Measurements from ENCODE around the gene TSPYL4. TPM values are rescaled to one million over a fixed set of nuclear protein-coding genes. Genes with fewer than 3 reads are reported as not detected.
"Not testable (repeated sequence)": the region's sequence is repeated elsewhere in the genome, so short reads cannot be mapped to it uniquely, and the experiment has no call there.

Gene TSPYL4
- polyA plus RNA-seq (2012; ENCODE audit: missing spikeins): 13.1 TPM

- DNase-seq (ENCODE audit: insufficient read length) (peak; percentile 61), FAIRE-seq (peak; percentile 94)
- peak; percentile 67; the same call in 1 of the 2 replicates for TF ChIP-seq TAF1 (IDR thresholded peaks at IDR 0.05; ENCODE audit: borderline replicate concordance, low read depth, low read length)
- TF ChIP-seq POLR2A (IDR thresholded peaks at IDR 0.05; ENCODE audit: low read depth, low read length): peak; percentile 87
- peak; percentile 84 for TF ChIP-seq POLR2AphosphoS5 (IDR thresholded peaks at IDR 0.05; ENCODE audit: low read depth, low read length)
Observed at GRCh38 chr6:116253505-116254296, at the start of gene TSPYL4. Gene TSPYL4 (minus strand): TSS chr6:116254075. CDS start chr6:116254008, 67 bp downstream.

- FAIRE-seq (no peak), DNase-seq (ENCODE audit: insufficient read length) (no peak)
- no peak for TF ChIP-seq TAF1 (IDR thresholded peaks at IDR 0.05; ENCODE audit: borderline replicate concordance, low read depth, low read length)
Observed at GRCh38 chr6:116301104-116301503, 47.2 kb upstream of the TSPYL4 start.

DNA sequence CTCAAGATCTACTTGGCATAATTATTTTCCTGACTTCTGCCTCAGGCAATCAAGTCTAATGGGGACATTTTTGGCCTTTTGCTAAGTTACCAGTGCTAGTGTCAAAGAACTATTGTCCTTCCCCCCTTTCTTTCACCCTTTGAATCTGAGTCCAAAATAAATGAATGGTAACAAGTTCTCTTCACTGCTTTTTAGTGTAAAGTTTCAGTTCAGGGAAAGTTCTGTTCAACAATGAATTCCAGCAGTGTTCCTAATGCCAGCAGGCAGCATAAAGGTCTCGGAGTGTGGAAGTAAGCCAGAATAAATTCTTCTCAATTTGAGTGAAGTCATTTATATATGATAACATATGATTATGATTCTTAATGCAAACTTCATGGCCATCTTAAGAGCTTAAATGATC, 46.7 kb upstream of the TSPYL4 start:
- FAIRE-seq (no peak), DNase-seq (ENCODE audit: insufficient read length) (no peak)
- TF ChIP-seq POLR2AphosphoS5 (IDR thresholded peaks at IDR 0.05; ENCODE audit: low read depth, low read length): no peak
- TF ChIP-seq TAF1 (IDR thresholded peaks at IDR 0.05; ENCODE audit: borderline replicate concordance, low read depth, low read length): no peak

DNA sequence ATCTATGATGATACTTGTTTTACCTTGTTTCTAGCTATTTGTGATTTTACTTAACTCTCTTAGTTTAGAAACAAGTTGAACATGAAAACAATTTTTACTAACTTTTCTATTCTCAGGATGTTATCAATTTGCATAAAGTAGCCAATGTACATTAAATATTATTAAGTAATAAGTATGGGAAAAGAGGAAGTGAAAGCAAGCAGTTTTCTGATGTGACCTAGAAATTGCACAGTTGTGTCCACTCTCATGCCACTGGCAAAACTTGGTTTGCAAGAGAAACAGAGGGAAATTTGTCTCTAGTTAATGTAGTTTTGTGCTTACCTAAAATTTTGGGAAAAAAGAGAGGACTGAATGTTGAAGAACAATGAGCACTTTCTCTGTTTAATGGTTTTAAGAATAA, 45.1 kb upstream of the TSPYL4 start:
- no peak for DNase-seq (ENCODE audit: insufficient read length)
- FAIRE-seq: no peak
- TF ChIP-seq TAF1 (IDR thresholded peaks at IDR 0.05; ENCODE audit: borderline replicate concordance, low read depth, low read length) (no peak), POLR2AphosphoS5 (IDR thresholded peaks at IDR 0.05; ENCODE audit: low read depth, low read length) (no peak), POLR2A (IDR thresholded peaks at IDR 0.05; ENCODE audit: low read depth, low read length) (no peak)

DNA sequence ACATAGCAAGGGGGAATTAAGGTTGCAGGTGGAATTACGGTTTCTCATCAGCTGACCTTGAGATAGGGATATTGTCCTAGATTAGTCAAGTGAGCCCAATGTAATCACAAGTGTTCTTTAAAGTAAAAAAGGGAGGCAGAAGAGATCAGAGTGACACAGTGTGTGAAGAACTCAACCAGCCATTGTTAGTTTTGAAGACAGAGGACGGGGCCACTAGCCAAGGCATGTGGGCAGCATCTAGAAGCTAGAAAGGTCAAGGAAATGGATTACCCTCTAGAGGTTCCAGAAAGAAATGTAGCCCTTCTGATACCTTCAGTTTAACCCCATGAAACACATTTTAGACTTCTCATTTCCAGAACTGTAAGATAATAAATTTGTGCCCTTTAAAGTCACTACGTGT, 44.4 kb upstream of the TSPYL4 start:
- FAIRE-seq: no peak

DNA sequence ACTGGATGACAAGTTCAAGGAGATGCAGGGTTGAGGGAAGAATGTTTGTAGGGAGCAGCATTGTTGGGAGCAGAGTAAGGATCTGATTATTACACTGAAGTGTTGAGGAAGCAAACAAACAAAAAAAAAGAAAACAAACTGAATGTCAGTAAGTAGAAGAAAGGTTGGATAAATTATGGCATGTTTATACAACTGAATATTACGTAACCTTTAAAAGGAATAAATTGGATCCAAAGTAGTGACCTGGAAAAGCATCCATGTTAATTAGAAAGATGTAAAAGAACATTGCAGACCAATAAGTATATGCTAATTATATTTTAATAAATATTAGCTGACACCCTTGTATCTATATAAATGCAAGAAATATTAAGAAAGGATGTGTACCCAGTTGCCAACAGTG, 38.7 kb upstream of the TSPYL4 start:
- DNase-seq (ENCODE audit: insufficient read length) (no peak), FAIRE-seq (no peak)
- TF ChIP-seq TAF1 (IDR thresholded peaks at IDR 0.05; ENCODE audit: borderline replicate concordance, low read depth, low read length): no peak
- no peak for TF ChIP-seq POLR2AphosphoS5 (IDR thresholded peaks at IDR 0.05; ENCODE audit: low read depth, low read length)
- TF ChIP-seq POLR2A (IDR thresholded peaks at IDR 0.05; ENCODE audit: low read depth, low read length): no peak

More for the DNA sequence above, 44.4 kb upstream of the TSPYL4 start:
- no peak for TF ChIP-seq POLR2A (IDR thresholded peaks at IDR 0.05; ENCODE audit: low read depth, low read length)
- no peak for TF ChIP-seq POLR2AphosphoS5 (IDR thresholded peaks at IDR 0.05; ENCODE audit: low read depth, low read length)
- TF ChIP-seq TAF1 (IDR thresholded peaks at IDR 0.05; ENCODE audit: borderline replicate concordance, low read depth, low read length): no peak
- no peak for DNase-seq (ENCODE audit: insufficient read length)

GRCh38 chr6:116291701-116292396, 38.0 kb upstream of the TSPYL4 start:
- no peak for DNase-seq (ENCODE audit: insufficient read length)
- TF ChIP-seq POLR2A (IDR thresholded peaks at IDR 0.05; ENCODE audit: low read depth, low read length) (no peak), POLR2AphosphoS5 (IDR thresholded peaks at IDR 0.05; ENCODE audit: low read depth, low read length) (no peak), TAF1 (IDR thresholded peaks at IDR 0.05; ENCODE audit: borderline replicate concordance, low read depth, low read length) (no peak)
- FAIRE-seq: no peak

DNA sequence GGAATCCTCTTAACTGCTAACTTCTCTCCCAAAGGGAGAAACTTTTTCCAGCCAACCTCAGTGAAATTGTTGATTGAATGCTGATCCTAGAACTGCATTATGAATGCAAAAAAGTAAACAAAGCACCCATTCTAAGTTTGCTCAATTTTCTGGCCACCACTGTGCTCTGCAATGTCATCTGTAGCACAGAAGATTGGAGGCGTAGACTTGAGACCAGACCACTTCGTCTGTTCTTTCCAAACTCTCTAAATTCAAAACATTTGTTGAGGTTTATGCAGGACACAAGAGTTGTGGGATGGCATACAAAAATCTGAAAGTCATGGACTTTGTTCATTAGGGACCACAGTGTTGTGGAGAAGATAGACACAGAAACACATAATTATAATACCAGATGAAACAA, 36.9 kb upstream of the TSPYL4 start:
- FAIRE-seq: peak; percentile 44
- DNase-seq (ENCODE audit: insufficient read length): no peak
- TF ChIP-seq TAF1 (IDR thresholded peaks at IDR 0.05; ENCODE audit: borderline replicate concordance, low read depth, low read length): no peak
- TF ChIP-seq POLR2AphosphoS5 (IDR thresholded peaks at IDR 0.05; ENCODE audit: low read depth, low read length): no peak
- no peak for TF ChIP-seq POLR2A (IDR thresholded peaks at IDR 0.05; ENCODE audit: low read depth, low read length)

DNA sequence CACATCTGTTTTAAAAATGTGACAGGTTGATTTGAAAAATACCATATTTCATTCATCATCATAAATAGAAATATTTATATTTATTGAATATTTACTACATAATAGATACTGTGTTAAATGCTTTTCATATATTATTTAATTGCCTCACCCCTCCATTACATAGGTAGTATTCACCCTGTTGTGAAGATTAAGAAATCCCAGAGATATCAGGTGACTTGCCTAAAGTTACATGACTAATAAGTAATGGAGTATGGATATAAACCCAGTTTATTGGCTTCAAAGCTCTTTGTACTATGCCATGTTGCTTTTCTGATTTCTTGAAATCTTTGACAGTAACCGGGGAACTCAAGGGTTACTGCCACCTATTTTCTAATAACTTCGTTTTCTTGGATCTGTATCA, 36.0 kb upstream of the TSPYL4 start:
- FAIRE-seq (no peak), DNase-seq (ENCODE audit: insufficient read length) (no peak)
- no peak for TF ChIP-seq POLR2A (IDR thresholded peaks at IDR 0.05; ENCODE audit: low read depth, low read length)
- no peak for TF ChIP-seq POLR2AphosphoS5 (IDR thresholded peaks at IDR 0.05; ENCODE audit: low read depth, low read length)
- TF ChIP-seq TAF1 (IDR thresholded peaks at IDR 0.05; ENCODE audit: borderline replicate concordance, low read depth, low read length): no peak

DNA sequence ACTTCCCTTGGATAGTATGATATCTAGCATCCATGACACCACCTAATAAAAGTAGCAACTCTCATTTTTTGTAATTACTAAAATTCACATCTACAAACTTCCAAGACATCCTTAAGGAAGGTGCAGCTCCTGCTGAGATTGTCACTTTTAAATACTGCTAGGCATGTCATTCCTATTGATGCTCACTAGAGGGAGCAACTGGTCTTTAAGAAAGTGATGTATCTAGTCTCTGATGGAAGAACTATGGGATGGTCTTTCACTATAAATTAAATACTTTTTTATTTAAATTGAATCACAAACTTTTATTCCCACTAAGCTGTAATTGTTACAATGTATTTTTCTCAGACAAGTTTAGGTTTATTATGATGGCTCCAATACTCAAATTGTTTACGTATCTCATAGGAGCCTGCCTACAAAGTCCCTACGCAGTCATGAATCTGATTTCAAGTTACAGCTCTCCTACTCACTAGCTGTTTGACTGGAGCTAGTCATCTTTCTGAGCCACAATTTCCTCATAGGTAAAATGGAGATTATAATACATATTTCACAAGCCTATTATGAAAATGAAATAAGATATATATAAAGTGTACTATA, 33.9 kb upstream of the TSPYL4 start:
- TF ChIP-seq POLR2A (IDR thresholded peaks at IDR 0.05; ENCODE audit: low read depth, low read length): no peak
- TF ChIP-seq POLR2AphosphoS5 (IDR thresholded peaks at IDR 0.05; ENCODE audit: low read depth, low read length): no peak
- no peak for TF ChIP-seq TAF1 (IDR thresholded peaks at IDR 0.05; ENCODE audit: borderline replicate concordance, low read depth, low read length)
- DNase-seq (ENCODE audit: insufficient read length) (no peak), FAIRE-seq (peak; percentile 91)

DNA sequence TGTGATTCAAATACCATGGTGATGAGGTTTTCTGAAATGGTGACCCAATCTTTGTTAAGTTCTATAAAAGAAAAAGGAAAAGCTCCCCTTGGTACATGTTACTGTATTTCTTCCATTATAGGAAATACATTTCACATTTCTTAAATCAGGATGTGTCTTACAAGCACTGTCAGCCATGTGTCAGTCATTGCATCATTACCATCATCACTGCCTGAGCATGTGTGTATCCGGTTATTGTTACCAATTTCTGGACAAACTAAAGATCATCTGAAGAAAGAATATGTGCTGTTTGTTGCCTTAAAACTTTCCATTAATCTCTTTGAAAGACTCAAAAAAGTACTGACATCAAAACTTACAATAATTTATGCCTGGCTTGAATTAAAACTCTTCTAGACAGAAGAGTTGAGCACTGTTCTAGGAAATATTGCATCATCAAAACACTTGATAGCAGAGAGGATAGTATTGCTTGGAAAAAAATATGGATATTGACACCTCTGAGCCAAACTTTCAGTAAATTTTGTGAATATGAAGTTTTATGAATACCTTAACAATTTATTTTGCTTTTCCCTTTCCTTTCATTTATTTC, 33.0 kb upstream of the TSPYL4 start:
- FAIRE-seq (peak; percentile 38), DNase-seq (ENCODE audit: insufficient read length) (no peak)
- no peak for TF ChIP-seq POLR2AphosphoS5 (IDR thresholded peaks at IDR 0.05; ENCODE audit: low read depth, low read length)
- no peak for TF ChIP-seq POLR2A (IDR thresholded peaks at IDR 0.05; ENCODE audit: low read depth, low read length)
- TF ChIP-seq TAF1 (IDR thresholded peaks at IDR 0.05; ENCODE audit: borderline replicate concordance, low read depth, low read length): no peak

- DNase-seq (ENCODE audit: insufficient read length); FAIRE-seq: not testable (repeated sequence)
Observed at GRCh38 chr6:116284984-116285383, 31.1 kb upstream of the TSPYL4 start.
